Measurements from ENCODE around the gene KIF1C.

KIF1C gene

DNA sequence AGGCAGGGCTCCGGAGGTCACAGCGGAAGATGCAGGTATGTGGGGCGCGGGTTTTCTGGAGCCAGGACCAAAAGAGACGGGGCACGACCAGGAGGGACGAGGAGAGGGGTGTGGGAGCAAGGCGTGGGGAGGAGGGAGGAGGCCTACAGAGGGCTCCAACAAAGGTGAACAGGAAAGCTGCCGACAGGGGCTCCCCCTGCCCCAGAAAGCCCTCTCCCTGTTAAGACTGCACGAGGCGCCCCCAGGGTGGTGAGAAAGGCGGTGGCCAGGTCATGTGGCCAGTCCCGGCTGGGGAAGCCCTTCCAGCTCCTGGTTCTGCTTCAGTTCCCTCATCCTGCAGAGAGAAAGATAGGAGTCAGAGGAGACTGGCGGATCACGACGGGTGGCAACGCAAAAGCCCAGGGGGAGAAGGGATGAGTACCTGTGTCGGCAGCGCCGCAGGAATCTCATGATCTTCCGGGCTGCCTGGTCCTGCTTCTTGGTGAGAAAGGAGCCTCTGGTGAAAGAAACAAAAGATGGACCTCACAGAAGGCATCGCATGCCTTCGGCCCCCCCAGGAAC lies 29.2 kb upstream of the KIF1C start:
- TF ChIP-seq, protein P1, sequence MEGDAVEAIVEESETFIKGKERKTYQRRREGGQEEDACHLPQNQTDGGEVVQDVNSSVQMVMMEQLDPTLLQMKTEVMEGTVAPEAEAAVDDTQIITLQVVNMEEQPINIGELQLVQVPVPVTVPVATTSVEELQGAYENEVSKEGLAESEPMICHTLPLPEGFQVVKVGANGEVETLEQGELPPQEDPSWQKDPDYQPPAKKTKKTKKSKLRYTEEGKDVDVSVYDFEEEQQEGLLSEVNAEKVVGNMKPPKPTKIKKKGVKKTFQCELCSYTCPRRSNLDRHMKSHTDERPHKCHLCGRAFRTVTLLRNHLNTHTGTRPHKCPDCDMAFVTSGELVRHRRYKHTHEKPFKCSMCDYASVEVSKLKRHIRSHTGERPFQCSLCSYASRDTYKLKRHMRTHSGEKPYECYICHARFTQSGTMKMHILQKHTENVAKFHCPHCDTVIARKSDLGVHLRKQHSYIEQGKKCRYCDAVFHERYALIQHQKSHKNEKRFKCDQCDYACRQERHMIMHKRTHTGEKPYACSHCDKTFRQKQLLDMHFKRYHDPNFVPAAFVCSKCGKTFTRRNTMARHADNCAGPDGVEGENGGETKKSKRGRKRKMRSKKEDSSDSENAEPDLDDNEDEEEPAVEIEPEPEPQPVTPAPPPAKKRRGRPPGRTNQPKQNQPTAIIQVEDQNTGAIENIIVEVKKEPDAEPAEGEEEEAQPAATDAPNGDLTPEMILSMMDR (IDR thresholded peaks at IDR 0.05; ENCODE audit: low read depth, low read length, missing control alignments) = no peak
- in situ Hi-C loops (cut with HindIII; ENCODE audit: low sequenced_read_pairs) = no loop called here
- H3K4me3 ChIP-seq (ENCODE audit: low read depth, low read length) = peak overlapping the region; percentile 76
- DNase-seq (ENCODE audit: low read depth) = no peak

DNA sequence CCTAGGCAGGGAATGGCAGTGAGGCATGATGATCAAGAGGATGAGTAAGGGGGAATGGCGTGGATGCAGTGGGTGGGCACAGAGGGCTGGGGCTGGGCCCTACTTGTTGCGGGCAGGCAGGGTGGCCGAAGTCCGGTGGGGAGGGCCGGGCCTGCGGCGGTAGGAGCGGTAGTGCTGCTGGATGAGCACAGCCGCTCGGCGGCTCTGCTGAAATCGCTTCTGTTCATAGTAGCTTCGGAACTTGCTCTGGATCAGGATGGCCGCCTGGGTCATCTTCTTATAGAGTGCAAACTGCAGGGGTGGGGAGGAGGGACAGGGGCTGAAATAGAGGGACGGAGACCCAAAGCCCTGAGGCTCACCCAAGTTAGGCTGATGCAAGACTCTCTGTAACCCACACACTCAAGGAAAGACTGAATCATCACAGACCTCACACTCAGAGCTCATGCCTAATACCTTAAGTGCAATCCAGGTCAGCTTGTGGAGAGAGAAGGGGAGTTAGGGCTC lies 28.7 kb upstream of the KIF1C start:
- H3K4me3 ChIP-seq (ENCODE audit: low read depth, low read length) = peak overlapping the region; percentile 76
- TF ChIP-seq, protein P1 (IDR thresholded peaks at IDR 0.05; ENCODE audit: low read depth, low read length, missing control alignments) = no peak
- in situ Hi-C loops (cut with HindIII; ENCODE audit: low sequenced_read_pairs) = no loop called here
- DNase-seq (ENCODE audit: low read depth) = peak; percentile 83

DNA sequence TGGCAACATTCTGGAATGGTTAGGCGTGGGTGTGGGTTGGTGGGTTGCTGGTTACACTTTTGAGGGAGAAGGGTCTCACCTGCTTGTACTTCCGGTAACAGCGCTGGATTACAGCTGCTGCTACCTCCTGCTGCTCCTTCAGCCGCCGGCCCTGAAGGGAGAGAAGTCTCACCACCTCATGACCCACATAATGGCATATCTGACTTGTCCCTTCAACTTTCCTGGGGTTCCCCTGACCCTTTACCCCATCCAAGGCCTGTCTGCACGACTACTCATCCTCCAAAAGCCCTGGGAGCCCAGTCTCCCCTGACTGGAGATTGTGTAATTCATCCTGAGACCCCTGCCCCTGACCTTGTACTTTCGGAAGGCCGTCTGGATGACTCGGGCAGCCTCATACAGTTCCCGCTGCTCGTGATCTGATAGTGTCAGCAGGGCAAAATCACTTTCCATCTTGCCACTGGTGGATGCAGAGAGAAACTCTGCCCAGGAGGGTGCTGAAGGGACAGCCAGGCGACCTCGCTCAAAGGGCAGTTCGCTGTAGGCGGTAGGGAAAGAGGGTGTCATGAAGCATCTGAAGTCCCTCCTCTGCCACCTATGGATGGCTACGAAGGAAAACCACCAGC lies 28.1 kb upstream of the KIF1C start:
- H3K4me3 ChIP-seq (ENCODE audit: low read depth, low read length) = peak overlapping the region; percentile 76
- no peak for DNase-seq (ENCODE audit: low read depth)
- in situ Hi-C loops (cut with HindIII; ENCODE audit: low sequenced_read_pairs) = no loop called here

DNA sequence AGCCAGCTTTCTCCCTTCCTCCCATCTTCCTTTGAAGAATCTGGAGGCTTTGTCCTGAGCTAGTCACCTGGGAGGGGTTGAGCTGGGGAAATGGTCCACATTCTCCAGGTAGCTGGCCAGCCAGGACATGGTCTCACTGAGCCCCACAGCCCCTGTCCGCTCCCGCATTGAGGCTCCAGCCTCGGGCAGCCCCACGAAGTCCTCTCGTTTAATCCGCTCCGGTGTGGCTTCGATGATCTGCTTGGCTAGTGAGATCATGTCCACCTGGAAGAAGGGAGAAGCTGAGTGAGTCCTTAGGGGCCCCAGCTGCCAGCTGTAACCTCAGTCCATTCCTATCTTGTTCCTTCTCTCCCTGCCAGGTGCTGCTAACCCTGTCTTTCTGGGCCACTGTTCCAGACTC lies 27.5 kb upstream of the KIF1C start:
- no peak overlapping the region for H3K4me3 ChIP-seq (ENCODE audit: low read depth, low read length)
- in situ Hi-C loops (cut with HindIII; ENCODE audit: low sequenced_read_pairs) = no loop called here
- TF ChIP-seq, protein P1 (IDR thresholded peaks at IDR 0.05; ENCODE audit: low read depth, low read length, missing control alignments) = no peak
- no peak for DNase-seq (ENCODE audit: low read depth)

More for the DNA sequence above, 28.1 kb upstream of the KIF1C start:
- TF ChIP-seq, protein P1 (IDR thresholded peaks at IDR 0.05; ENCODE audit: low read depth, low read length, missing control alignments) = no peak

DNA sequence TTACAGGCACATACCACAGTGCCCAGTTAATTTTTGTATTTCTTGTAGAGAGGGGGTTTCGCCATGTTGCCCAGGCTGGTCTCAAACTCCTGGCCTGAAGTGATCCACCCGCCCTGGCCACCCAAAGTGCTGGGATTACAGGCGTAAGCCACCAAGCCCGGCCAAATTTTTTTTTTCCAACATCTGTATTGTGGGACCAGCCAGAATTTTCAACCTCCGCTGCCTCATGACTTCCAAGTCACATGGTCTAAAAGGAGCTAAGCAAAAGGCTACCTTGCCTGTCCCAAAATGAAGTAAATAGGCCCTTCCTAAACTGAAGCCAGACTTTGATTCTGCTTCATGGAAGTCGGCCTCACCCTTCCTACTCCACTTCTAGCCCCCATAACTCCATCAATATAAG lies 25.9 kb upstream of the KIF1C start:
- DNase-seq (ENCODE audit: low read depth) = no peak
- no peak overlapping the region for H3K4me3 ChIP-seq (ENCODE audit: low read depth, low read length)
- TF ChIP-seq, protein P1 (IDR thresholded peaks at IDR 0.05; ENCODE audit: low read depth, low read length, missing control alignments) = no peak
- in situ Hi-C loops (cut with HindIII; ENCODE audit: low sequenced_read_pairs) = no loop called here

DNA sequence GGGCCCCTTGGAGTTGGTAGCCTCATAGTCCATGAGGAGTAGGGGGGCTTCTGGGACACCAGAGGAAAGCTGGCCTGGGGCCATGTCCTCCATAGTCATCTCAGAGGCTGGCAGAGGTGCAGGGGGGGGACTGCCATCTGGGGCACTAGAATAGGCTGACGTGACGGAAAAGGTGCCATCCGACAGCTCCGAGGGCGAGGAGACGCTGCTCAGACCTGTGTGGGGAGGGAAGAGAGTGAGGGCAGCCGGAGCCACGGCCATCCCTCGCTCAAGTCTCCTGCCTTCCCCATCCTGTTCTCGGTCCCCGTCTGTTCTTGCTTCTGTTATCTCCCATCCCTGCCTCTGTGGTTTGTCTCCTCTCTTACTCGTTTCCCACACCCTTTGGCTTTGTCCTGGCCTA lies 25.4 kb upstream of the KIF1C start:
- in situ Hi-C loops (cut with HindIII; ENCODE audit: low sequenced_read_pairs) = no loop called here
- no peak for DNase-seq (ENCODE audit: low read depth)
- no peak overlapping the region for H3K4me3 ChIP-seq (ENCODE audit: low read depth, low read length)
- TF ChIP-seq, protein P1 (IDR thresholded peaks at IDR 0.05; ENCODE audit: low read depth, low read length, missing control alignments) = no peak

Data from astrocyte of the cerebellum (primary cell).